HG03432 (cell line): ENCODE results near the gene SACS.

ENCODE experiments used
- ATAC-seq: cut with Tn5 transposase; IDR thresholded peaks from one replicate; pipeline ENCODE4 v1.9.1; 2021; ENCODE audit warnings: mild to moderate bottlenecking, moderate library complexity; ENCODE audit not compliant: unreplicated experiment

SACS gene

GRCh38 chr13:23365652-23366051, 67.8 kb downstream of the SACS start:
- ATAC-seq, result no peak

GRCh38 chr13:23359882-23360281, 73.6 kb downstream of the SACS start:
- ATAC-seq, result no peak

DNA sequence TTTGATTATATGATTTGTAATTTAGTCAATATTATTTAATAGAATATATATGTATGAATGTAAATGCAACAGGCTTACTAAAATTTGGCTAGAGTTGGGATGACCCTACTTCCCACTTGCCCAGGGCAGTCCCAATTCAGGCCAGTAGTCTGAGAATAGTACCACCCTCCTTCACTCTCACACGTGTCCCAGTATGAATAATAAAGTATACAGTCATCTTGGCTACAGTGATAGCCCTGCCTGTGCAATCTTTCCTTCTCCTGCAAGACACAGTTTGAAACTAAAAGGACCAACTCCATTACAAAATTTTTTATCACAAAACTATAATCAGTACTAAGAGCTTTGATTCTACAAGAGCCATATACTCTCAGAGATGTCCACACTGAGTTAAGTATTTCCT, 76.2 kb downstream of the SACS start:
- no peak for ATAC-seq

DNA sequence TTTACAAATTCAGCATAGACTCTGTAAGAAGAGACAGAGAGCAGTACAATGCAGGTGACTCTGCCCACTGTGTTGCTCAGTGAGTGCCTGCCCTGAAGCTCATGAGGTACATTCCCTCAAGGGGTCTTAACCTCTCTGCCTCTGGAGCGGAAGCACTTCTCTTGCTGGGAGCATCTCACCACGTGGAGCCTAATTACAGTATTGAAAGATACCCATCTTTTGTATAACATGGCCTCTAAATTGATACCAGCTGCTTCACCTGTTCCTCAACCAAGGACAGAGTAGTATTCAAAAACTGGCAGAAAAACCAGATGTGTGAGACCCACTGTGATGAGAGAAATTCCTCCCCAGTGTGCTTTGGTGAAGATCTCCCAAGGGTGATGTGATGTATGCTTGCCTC, 77.1 kb downstream of the SACS start:
- no peak for ATAC-seq

GRCh38 chr13:23354520-23354919, 79.0 kb downstream of the SACS start:
- ATAC-seq, result no peak

GRCh38 chr13:23352161-23352560, 81.3 kb downstream of the SACS start:
- ATAC-seq, result no peak

GRCh38 chr13:23350009-23350408, 83.5 kb downstream of the SACS start:
- no peak for ATAC-seq

GRCh38 chr13:23349161-23349897, 84.2 kb downstream of the SACS start:
- no peak for ATAC-seq

DNA sequence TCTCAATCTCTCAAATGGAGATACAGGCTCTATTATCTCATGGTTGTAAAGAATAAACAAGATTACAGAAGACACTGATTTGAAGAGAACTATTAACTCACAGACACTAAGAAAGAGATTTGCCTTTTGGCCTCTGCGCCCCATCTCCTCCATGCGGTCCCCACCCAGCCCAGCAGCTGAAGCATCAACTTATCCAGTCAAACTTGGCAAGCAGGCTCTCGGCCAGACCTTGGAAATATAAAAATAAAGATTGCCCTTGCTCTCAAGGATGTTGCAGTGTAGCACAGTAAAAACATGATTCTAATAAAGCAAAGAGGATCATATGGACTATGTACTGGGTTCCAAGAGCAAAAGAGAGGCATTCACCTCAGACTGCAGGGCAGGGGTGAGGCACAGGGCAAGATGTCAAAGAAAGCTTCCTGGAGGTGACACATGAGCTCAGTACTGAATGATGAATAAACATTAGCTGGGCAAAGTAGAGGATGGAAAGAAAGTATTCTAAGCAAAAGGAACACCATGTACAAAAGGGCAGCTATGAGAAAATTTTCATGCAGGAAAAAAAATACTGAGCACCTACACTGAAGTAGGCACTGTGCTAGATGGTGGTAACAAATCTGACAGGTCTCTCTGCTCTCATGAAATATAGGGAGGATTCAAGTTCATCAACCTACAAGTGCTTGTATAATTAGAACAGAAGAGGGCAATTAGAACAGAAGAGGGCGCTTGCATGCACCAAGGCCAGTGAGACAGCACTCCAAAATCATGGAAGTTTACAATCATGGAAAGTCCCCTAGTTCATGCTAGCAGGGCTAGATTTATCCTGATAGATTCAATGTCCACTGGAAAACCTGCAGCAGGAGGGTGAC, 85.0 kb downstream of the SACS start:
- ATAC-seq, result no peak

GRCh38 chr13:23347601-23348000, 85.9 kb downstream of the SACS start:
- ATAC-seq, result no peak

GRCh38 chr13:23344931-23345595, 88.4 kb downstream of the SACS start:
- no peak for ATAC-seq

- no peak for ATAC-seq
These were observed 94.3 kb downstream of the SACS start for GRCh38 chr13:23339225-23339624.

DNA sequence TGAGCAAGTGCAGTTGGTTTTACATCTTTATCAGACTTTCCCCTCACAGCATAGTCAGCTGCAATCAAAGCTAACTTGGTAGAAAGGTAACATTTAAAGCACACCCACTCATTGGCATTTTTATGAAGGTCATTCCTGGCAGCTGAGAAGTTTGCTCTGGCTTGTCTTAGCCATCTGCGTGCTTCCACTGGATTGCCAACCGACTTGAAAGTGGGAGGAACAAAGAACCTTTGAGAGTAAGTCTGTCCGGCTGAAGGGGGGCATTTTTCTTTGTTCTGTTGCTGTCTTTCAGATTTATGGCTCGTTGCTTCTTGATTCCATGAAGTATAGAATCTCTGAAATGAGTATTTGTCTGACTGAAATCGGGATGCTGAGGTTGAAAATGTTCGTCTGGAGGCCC, 103.1 kb downstream of the SACS start:
- no peak for ATAC-seq

- ATAC-seq, result peak; percentile 42
These were observed 108.3 kb downstream of the SACS start for GRCh38 chr13:23325191-23325590.

- no peak for ATAC-seq
These were observed 109.4 kb downstream of the SACS start for GRCh38 chr13:23323946-23324709.

- ATAC-seq, result no peak
These were observed 110.9 kb downstream of the SACS start for GRCh38 chr13:23322353-23323336.

DNA sequence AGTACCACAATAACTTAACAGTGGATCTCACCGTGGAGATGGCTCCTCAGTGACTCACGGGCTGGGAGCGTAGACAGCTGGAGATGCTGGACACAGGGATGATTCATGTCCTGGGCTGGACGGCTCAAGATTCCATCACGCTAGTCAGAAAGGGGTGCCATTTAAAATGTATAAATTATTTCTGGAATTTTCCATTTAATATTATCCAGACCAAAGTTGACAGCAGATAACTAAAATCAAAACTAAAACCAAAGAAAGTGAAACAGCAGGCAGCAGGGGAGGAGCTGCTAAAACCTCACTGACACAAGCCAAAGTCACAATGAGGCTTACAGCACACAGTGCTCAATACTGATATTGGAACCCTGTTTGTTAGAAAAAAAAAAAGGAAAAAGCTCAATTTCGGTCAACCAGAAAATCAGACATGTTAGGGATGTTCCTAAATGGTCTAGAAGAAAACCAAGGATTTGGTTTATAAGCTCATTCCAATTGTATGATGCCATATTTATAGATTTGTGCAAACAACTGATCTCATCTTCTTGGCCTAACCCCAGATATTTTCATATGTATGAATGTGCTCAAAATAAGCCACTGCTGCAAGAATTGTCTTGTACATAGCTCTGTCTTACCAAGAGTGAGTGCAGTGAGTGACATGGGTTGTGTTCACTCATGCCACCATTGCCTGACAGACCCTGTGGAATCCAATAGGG, 111.8 kb downstream of the SACS start:
- peak; percentile 82 for ATAC-seq

DNA sequence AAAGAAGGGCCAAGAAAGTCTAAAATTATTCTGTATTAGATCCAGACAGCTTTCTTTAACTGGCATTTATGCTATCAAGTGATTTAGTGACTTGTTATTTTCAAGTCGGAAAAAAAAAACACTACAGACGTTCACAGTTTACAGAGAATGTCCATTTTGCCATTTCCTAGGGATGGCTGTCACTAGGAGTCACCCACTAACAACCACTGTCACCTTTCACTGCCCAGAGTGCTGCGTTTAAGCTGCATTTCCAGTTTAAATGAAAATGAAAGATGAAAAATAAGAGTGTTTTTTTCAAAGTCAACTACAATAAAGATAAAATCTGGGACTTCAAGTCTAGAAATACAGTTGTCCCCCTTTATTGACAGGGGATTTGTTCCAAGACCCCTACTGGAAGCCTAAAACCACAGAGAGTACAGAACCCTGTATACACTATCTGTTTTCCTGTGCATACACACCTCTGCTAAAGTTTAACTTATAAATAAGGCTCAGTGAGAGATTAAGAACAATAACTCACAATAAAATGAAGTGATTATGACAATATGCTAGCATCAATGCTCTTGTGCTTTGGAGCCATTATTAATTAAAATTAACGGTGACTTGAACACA, 112.5 kb downstream of the SACS start:
- peak; percentile 20 for ATAC-seq

DNA sequence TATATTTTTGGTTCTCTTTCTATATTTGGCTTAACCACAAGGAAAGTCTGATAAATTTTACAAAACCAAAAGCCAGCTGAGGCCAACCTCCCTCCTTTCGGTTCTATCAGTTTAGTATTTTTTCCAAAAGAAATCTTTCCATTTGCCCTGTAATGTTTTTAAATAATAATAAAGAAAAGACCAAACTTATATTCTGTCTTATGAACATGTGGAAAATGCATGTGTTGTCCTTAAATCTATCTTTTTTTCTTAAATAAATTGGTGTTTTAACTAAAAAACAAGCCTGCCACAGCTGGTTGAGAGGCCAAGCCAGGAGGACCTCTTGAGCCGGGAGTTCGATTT, 113.6 kb downstream of the SACS start:
- no peak for ATAC-seq
